Mucosa of rectum (tissue), 2 donors: ENCODE results near the gene PHACTR4.
"Not testable (repeated sequence)": the region's sequence is repeated elsewhere in the genome, so short reads cannot be mapped to it uniquely, and the experiment has no call there.

Experiments
- H3K27ac ChIP-seq, 2 donors: one replicate each; pipeline ENCODE4 v1.7.0; 2013; ENCODE audit warnings: inconsistent platforms in 2 of 2, low read depth in 2 of 2, low read length in 2 of 2
- H3K27me3 ChIP-seq, 2 donors: one replicate each; pipeline ENCODE4 v1.7.0; 2013; ENCODE audit warnings: low read length in 2 of 2; ENCODE audit not compliant: control insufficient read depth in 2 of 2, insufficient read depth in 2 of 2
- H3K36me3 ChIP-seq, 2 donors: one replicate each; pipeline ENCODE4 v1.7.0; 2013; ENCODE audit warnings: low read length in 2 of 2; ENCODE audit not compliant: control insufficient read depth in 2 of 2, insufficient read depth in 2 of 2
- H3K4me1 ChIP-seq, 2 donors: one replicate each; pipeline ENCODE4 v1.7.0; 2013; ENCODE audit warnings: low read length in 2 of 2, mild to moderate bottlenecking in 1 of 2; ENCODE audit not compliant: control insufficient read depth in 2 of 2, insufficient read depth in 2 of 2
- H3K4me3 ChIP-seq, 2 donors: one replicate each; pipeline ENCODE4 v1.7.0; 2013; ENCODE audit warnings: low read length in 2 of 2
- H3K9ac ChIP-seq, 2 donors: one replicate each; pipeline ENCODE4 v1.7.0; 2013; ENCODE audit warnings: low read length in 2 of 2, low read depth in 1 of 2, mild to moderate bottlenecking in 1 of 2
- H3K9me3 ChIP-seq, 2 donors: one replicate each; pipeline ENCODE4 v1.7.0; 2013; ENCODE audit warnings: low read length in 2 of 2; ENCODE audit not compliant: control insufficient read depth in 2 of 2
- donor health status: healthy.
- donor health status: Normal muscosa, but diverticular disease.

Gene PHACTR4

GRCh38 chr1:28369371-28370238, at the start of gene PHACTR4:
Gene PHACTR4, plus strand, starts transcription at chr1:28369740. Its CDS starts 37,708 bp downstream, at chr1:28407448.
- Histone ChIP-seq H3K9ac (peak within 1 kb of the TSS; percentile 81 to 88), H3K27me3 (no peaks in the 10 kb centered on the region), H3K9me3 (no peaks in the 10 kb centered on the region), H3K4me1 (peaks cover 9 to 10% of the 10 kb centered on the region in 2 donors), H3K27ac (peak within 1 kb of the TSS; percentile 92 to 96), H3K36me3 (no peaks in the 10 kb centered on the region), H3K4me3 (peak within 1 kb of the TSS; percentile 82 to 84)

- no peak overlapping the region for H3K9ac ChIP-seq
- H3K9me3 ChIP-seq: no peaks in the 10 kb centered on the region
- H3K36me3 ChIP-seq: no peaks in the 10 kb centered on the region
- no peaks in the 10 kb centered on the region for H3K27me3 ChIP-seq
- H3K4me3 ChIP-seq: peak overlapping the region in 1 of 2 donors; percentile 41
- peaks cover 14 to 43% of the 10 kb centered on the region in 2 donors for H3K4me1 ChIP-seq
- H3K27ac ChIP-seq: peak overlapping the region; percentile 78 to 79
These were observed 47.3 kb upstream of the PHACTR4 start for GRCh38 chr1:28322194-28322593.

GRCh38 chr1:28323720-28324119, 45.8 kb upstream of the PHACTR4 start:
- Histone ChIP-seq H3K36me3 (no peaks in the 10 kb centered on the region), H3K4me3 (peak overlapping the region in 1 of 2 donors; percentile 24), H3K27me3 (no peaks in the 10 kb centered on the region), H3K27ac (peak overlapping the region; percentile 79 to 88), H3K4me1 (peaks cover 19 to 50% of the 10 kb centered on the region in 2 donors), H3K9ac (no peak overlapping the region), H3K9me3 (no peaks in the 10 kb centered on the region)

GRCh38 chr1:28326515-28326914, 43.0 kb upstream of the PHACTR4 start:
- Histone ChIP-seq H3K9ac (no peak overlapping the region), H3K27ac (peak overlapping the region; percentile 49 to 69), H3K36me3 (peaks cover 0 to 7% of the 10 kb centered on the region in 2 donors), H3K4me1 (peaks cover 24 to 47% of the 10 kb centered on the region in 2 donors), H3K4me3 (peak overlapping the region in 1 of 2 donors; percentile 7), H3K9me3 (no peaks in the 10 kb centered on the region), H3K27me3 (no peaks in the 10 kb centered on the region)

- Histone ChIP-seq H3K4me1 (peaks cover 21 to 42% of the 10 kb centered on the region in 2 donors), H3K9ac (no peak overlapping the region), H3K36me3 (peaks cover 2 to 11% of the 10 kb centered on the region in 2 donors), H3K27me3 (no peaks in the 10 kb centered on the region), H3K9me3 (no peaks in the 10 kb centered on the region), H3K4me3 (no peak overlapping the region), H3K27ac (peak overlapping the region; percentile 49 to 69)
These were observed 42.6 kb upstream of the PHACTR4 start for GRCh38 chr1:28326984-28327383.

GRCh38 chr1:28327431-28327830, 42.1 kb upstream of the PHACTR4 start:
- Histone ChIP-seq H3K4me1 (peaks cover 21 to 41% of the 10 kb centered on the region in 2 donors), H3K27ac (peak overlapping the region; percentile 49 to 69), H3K36me3 (peaks cover 4 to 16% of the 10 kb centered on the region in 2 donors)
- H3K9ac ChIP-seq, H3K27me3 ChIP-seq, H3K9me3 ChIP-seq, H3K4me3 ChIP-seq: not testable (repeated sequence)

- Histone ChIP-seq H3K27ac (peak overlapping the region; percentile 89 to 95), H3K27me3 (no peaks in the 10 kb centered on the region), H3K9me3 (no peaks in the 10 kb centered on the region), H3K36me3 (peaks cover 13 to 22% of the 10 kb centered on the region in 2 donors), H3K9ac (peak overlapping the region in 1 of 2 donors; percentile 84), H3K4me3 (peak overlapping the region; percentile 77 to 95), H3K4me1 (peaks cover 18 to 36% of the 10 kb centered on the region in 2 donors)
These were observed 41.3 kb upstream of the PHACTR4 start for GRCh38 chr1:28328228-28328648.

GRCh38 chr1:28329395-28330153, 40.0 kb upstream of the PHACTR4 start:
- Histone ChIP-seq H3K4me3 (peak overlapping the region; percentile 77 to 95), H3K36me3 (peaks cover 17 to 30% of the 10 kb centered on the region in 2 donors), H3K4me1 (peaks cover 16 to 24% of the 10 kb centered on the region in 2 donors), H3K27ac (peak overlapping the region; percentile 89 to 95), H3K27me3 (no peaks in the 10 kb centered on the region), H3K9me3 (no peaks in the 10 kb centered on the region), H3K9ac (peak overlapping the region; percentile 84 to 97)

GRCh38 chr1:28338897-28339296, 30.6 kb upstream of the PHACTR4 start:
- Histone ChIP-seq H3K27me3 (no peaks in the 10 kb centered on the region), H3K36me3 (peaks cover 15 to 17% of the 10 kb centered on the region in 2 donors), H3K27ac (no peak overlapping the region), H3K9me3 (no peaks in the 10 kb centered on the region), H3K4me3 (no peak overlapping the region), H3K4me1 (no peaks in the 10 kb centered on the region), H3K9ac (no peak overlapping the region)

GRCh38 chr1:28339551-28339950, 30.0 kb upstream of the PHACTR4 start:
- H3K9ac ChIP-seq: no peak overlapping the region
- no peak overlapping the region for H3K27ac ChIP-seq
- peaks cover 11 to 12% of the 10 kb centered on the region in 2 donors for H3K36me3 ChIP-seq
- H3K27me3 ChIP-seq: no peaks in the 10 kb centered on the region
- H3K9me3 ChIP-seq: no peaks in the 10 kb centered on the region
- H3K4me3 ChIP-seq: no peak overlapping the region
- no peaks in the 10 kb centered on the region for H3K4me1 ChIP-seq
